Stimulated activated CD4-positive, alpha-beta T cell treated with anti-CD3 and anti-CD28 coated beads, Interleukin-4, amount 100 ng/mL, for 24 hours (primary cell): ENCODE measurements around the gene AHCYL2.
"Not testable (repeated sequence)": the region's sequence is repeated elsewhere in the genome, so short reads cannot be mapped to it uniquely, and the experiment has no call there.

ENCODE experiments used
- DNase-seq: peaks from one replicate; pipeline ENCODE4 v3.0.0-alpha.2; 2020

AHCYL2 gene

DNA sequence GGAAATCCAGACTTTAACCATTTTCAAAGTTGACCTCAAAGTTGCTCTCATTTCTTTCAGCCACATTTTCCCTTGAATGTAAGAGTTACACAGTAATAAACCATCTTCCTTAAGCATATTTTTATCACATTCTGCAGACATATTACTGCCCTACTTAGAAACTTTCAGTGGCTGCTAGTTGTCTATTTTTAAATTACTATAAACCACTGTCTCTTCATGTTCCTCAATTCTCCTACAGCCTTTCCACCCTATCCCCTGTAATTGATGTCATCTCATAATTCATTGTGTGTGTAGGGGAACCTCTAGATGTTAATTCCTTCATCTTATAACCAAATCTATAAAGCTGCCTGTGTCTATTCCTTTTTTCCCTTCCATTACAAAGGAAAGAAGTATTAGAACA lies 131.3 kb downstream of the AHCYL2 start:
- DNase-seq: no peak

DNA sequence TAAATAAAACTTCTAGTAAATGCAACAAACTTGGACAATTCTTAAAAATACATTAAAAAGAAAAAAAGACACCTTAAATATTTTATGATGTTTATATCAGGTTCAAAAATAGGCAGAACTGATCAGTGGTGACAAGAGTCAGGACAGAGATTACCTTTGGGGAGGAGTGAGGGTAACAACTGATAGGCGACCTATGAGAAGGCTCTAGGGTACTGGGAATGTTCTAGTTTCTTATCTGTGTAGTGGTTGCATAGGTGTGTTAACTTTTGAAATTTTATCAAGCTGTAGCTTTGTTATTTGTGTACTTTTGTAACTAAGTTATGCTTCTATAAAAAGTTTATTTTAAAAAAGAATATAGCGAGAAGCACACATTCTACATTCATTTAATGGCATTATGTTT lies 134.3 kb downstream of the AHCYL2 start:
- DNase-seq: no peak

DNA sequence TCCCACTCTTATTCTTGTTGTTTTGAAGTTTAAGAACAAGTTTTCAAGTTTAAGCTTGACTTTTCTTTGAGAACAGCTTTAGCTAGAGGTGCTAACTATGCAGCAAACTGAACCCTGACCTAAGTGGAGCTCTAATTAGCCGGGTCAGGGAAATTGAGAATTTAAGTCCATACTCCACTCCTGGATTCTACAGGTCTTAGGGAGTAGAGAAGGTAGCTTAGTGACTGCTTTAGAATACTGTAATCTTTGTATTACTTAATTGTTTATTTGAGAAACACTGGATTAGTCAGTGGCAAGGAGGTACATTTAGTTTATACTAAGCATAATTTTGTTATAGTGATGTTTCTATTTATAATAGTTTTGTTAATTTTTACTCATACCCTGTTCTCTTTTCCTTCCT lies 134.8 kb downstream of the AHCYL2 start:
- DNase-seq: no peak

DNA sequence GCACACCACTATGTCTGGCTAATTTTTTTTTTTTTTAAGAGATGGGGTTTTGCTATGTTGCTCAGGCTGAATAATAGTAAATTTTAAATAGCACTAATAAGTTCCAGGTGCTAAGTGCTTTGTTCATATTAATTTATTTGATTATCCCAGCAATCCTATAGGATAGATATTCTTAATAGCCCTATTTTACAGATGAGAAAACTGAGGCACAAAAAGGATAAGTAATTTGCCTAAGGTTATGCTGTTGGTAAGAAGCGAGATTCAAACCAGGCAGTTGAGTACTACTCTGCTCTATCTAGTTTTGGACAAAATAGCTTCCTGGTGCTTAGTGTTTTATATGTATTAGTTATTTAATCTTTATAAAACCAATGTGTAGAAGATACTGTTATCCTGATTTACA lies 136.9 kb downstream of the AHCYL2 start:
- DNase-seq: no peak

DNA sequence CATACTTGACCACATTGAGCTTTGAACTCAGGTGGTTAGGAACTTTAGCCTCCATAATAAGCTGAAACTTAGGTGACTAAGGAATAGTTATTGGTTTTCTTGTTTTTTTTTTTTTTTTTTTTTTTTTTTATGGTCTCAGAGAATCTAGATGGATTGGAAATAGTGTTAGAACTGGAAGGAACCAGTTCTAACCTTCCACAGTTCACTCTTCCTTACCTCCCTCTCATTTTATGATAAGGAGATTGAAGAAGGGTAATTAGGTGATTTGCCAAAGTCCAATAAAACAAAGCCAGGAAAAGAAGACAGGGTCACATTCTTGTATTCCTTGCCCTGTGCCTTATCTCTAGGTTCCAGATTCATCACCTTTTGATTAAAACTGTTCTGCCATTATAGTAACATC lies 137.7 kb downstream of the AHCYL2 start:
- no peak for DNase-seq

DNA sequence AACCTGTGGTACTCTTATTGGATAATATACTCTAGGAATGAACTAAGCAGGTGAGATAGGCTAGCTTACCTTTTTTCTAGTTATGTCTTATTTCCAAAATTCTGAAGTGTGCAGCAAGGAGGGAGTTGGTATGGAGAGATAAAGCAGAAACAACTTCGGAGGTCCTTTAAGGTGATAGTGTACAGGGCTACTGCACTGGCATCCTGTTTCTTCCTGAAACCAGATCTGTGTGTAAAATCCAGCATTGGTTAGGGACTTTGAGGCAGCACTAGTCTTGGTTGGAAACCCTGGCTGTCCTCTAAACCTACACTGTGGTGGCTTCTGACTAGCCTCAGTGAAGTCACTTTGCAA lies 142.5 kb downstream of the AHCYL2 start:
- DNase-seq: no peak

DNA sequence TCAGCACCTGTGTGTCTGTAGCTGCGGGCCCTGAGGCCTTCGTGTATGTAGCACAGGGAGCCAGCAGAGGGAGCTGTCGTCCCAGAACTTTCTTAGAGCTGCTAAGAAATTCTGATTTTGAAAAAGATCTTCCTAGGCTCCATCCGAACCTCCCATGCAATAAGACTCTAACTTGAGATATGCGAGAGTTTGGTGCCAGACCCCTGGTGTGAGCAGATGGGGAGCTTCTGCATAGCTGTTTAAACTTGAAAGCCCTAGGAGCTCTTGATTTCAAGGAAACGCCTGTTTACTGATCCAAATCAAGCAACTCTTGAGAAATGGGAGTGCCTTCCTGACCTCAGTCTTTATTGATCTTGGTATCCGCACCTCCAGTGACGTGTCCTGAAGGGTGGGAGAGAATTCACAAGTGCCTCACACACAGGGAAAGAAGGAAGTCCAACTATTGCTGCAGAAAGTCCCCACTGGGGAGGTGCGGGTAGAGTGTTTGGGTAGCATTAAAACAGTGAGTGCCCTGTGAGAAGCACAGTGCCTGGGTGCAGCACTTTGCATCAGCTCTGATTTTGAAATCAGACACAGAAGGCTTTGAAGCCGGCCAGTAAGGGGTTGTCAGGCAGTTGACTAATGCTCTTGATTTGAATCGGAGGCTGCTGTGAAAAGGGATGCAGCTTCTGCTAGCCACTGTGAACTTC lies 143.0 kb downstream of the AHCYL2 start:
- peak; percentile 79 for DNase-seq

DNA sequence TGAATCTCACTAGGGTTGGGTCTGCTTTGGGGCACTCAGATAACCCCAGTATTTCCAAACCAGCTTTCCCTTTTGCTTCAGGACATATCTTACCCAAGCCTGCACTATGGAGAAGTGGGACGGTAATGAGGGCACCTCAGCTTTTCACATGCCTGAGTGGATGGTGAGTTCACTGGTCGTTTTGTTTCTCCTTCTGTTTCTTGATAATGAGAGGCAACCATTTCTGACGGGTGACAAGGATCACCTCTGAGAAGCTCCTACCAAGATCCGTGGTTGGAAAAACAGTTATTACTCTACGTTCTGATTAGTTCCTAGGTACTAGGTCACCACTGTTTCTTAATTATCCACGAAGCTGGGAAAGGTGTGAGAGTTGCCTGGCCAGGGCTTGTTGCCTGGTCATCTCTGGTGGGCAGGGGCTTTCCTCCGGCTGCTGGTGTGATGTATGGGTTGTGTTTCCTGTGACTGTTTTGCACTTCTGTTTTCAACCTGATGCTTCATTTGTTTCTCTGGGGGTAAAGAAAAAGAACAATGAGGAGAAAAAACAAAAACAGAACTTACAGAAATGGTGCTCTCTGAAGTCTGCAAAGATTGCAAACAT lies 143.7 kb downstream of the AHCYL2 start:
- peak; percentile 4 for DNase-seq

DNA sequence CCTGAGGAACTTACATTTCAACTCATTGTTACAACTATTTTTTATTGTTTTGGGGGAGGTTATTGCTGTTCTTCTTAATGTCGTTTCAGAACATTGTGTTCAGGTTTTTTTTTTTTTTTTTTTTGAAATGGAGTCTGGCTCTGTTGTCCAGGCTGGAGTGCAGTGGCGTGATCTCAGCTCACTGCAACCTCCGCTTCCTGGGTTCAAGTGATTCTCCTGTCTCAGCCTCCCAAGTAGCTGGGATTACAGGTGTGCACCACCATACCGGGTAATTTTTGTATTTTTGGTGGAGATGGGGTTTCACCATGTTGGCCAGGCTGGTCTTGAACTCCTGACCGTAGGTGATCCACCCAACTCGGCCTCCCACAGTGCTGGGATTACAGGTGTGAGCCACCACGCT lies 144.6 kb downstream of the AHCYL2 start:
- DNase-seq: not testable (repeated sequence)

DNA sequence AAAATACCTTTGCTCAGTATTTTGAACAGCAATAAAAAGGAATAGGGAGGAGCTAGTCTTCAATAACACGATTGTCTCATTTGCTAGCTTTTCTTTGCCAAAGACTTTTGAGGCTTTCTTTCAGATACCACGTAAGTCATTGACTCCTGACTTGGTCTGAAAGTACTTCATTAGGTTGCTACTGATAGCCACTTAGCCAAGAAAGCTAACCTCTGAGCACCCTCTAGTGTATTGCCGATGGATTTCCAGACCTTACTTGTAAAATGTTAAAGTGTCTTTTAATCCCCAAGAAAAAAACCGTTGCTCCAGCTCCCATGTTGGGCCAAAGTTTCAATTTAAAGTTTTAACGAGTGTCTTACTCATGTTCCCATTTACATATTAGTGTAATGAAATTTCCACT lies 146.0 kb downstream of the AHCYL2 start:
- no peak for DNase-seq

DNA sequence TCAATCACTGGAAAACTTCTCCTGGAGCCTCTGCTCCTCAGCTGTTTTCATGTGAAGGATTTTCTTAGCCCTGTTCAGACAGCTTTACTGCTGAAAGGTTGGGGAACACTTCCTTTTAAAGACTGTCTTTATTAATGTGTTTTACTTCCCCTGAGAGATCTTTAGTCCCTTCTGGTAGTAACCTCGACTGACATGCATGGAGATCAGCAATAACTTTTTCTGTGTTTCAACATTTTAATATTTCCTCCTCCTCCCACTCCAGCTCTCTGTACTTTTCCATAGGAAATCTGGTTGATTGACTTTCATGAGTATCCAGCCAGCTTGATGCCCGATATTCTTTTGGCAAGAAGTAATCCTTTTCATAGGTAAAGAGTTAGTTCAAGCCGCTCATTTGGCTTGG lies 146.7 kb downstream of the AHCYL2 start:
- DNase-seq: no peak

DNA sequence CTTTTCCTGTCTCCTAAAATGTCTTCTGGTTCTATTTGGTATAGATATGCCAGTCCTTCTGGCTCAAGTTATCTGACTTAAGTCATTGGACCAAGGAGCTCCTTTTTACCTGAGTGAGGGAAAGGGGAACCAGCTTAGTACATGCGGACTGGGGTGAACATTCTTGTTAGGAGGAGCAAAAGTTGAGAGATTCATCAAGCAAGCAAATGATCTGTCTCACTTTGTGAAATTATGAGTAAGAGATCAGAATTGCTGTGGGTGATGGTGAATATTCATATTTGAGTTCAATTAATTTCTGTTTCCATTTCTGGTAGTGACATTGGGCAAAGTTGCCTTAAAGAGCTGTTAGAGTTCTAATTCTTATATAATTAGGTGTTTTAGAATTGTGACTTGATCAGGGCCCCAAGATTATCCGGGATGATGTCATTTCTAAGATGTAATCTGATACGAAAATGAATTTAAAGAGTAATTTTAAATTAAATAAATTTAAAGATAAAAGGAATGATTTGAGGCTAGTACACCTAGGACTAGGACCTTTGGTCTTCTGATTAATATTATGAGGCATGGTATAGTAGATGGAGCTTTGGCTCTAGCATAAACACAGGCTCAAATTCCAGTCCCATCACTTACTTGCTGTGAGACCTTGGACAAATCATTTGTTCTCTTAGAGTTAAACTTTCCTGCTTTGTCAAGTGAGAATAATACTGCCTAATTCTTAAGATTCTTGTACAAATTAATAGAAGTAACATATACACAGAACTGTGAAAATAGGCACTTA lies 149.0 kb downstream of the AHCYL2 start:
- no peak for DNase-seq

DNA sequence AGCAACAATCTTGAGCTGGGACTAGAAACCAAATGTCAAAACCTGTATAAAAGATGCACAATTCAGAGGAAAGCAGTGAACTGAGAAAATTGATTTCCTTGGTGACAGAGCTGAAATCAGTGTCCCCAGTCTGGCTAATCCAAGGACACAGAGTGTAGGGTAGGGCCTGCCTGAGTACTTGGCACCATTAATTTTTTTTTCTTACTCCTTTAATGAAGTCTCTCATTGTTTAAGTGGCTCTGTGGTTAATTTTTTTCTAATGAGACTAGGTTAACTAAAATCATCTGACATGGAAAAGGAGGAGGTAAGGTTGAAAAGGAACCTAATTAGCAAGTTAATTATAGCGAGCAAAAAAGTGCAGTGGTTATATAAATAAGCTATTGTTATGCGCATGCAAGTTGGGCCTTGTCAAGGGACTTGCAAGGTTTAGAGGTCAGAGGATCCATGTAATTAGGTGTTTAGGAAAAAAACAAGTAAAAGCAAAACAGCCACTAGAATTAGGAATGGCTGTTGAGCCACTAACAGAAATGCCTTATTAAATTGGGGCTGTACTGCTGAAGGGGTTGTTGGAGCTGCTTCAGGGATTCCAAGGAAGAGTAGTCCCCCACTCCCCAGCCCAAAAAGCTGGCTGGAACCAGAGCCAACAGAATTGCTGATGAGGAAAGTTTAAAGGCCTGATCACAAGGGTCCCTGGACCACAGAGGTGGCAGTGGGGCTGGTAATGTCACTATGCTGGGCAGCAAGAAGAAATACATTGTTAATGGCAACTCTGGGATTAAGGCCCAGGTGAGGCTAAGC lies 150.5 kb downstream of the AHCYL2 start:
- DNase-seq: no peak

DNA sequence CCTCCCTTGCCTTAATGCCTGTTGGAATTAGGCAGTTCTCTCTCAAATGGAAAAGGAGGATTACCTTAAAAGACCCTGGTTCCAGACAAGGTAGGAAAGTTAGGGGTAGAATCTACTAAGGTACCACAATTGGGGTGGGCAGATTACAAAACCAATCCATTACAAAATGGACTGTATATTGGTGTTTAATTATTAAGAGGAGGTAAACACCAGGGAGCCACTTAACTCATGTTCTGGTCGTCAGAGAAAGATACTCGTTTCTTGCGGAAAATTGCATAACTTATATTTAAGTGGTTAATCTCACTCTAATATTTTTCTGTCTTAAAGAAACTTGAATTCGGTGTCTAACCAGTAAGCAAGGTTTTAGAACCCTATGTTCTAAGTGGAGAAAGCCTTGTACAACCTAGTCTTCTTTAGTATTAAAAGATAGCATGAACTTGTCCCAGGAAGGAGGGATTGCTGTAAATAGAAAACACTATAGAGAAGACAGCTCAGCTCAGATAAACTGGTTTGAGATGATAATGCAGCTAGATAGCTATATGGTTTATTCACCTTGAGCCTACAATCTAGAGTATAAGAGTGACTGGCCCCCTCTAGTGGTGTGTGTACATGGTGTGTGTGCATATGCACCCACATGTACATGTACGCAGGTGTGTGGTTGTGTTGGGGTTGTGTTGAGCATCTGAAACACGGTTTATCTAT lies 151.4 kb downstream of the AHCYL2 start:
- DNase-seq: peak; percentile 64

DNA sequence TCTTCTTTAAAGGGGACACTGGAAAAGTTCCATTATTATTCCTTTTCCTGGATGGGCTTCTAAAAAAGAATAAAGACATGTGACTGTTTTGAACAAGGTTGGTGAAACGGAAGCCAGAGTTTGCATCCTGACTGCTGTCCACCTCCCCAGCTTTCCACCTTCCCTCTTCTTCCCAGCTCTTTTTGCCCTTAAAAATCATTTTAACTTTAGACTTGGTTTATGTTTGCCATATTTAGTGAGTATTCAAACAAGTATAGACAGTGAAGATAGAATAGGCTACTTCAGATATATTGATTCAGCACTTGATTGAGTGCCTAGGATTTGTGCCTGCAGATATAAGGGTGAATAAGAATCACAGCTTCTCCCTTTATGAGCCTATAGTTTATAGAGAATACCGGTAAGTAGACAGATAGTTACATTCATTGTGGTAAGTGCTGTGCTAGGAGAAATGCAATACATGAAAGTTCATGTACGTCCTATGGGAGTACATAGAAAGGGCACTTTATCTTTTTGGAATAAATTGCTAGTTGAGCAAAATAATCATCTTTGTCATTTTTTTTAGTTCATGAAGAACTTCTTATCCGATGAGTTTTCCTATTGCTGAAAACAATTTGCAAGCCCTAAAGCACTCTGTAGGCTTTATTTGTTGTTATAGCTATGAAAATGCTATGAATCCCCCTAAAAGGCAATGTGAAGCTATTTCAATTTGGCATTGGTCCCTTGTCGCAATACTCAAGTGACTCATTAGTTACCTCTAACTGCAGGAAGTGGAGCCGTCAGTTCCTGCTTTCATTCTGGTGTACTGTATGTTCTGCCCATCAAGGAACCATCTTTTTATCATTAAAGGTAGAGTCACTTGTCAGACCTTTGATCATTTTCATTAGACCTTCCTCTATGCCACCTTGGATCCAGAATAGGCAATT lies 152.2 kb downstream of the AHCYL2 start:
- DNase-seq: no peak

DNA sequence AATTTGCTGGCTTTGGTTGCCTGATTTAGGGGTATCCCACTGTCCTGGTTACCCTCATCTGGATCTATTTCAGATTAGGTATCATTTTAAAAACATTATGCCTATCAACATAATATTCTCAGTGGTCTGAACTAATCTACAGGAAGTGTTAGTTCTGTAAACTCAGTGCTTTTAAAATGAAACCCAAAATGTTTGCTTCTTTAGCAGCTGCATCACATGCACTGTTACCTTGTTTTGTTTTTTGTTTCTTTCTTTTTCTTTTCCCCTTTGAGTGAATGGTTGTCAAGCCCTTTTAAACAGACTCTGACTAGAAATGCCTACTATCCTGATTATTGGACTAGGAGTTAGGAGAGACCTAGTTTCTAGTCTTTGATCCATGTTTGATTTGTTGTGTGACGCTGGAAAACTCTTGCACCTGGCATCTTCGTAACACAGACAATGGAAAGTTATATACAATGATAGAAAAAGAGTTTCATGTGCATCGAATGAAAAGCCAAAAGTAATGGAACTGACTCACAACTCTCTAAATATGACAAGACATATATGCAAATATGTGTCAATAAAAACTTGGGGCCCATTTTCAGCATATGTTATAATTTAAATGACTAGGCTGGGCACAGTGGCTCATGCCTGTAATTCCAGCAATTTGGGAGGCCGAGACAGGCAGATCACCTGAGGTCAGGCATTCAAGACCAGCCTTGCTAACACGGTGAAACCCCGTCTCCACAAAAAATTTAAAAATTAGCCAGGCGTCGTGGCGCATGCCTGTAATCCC lies 157.1 kb downstream of the AHCYL2 start:
- DNase-seq: no peak

DNA sequence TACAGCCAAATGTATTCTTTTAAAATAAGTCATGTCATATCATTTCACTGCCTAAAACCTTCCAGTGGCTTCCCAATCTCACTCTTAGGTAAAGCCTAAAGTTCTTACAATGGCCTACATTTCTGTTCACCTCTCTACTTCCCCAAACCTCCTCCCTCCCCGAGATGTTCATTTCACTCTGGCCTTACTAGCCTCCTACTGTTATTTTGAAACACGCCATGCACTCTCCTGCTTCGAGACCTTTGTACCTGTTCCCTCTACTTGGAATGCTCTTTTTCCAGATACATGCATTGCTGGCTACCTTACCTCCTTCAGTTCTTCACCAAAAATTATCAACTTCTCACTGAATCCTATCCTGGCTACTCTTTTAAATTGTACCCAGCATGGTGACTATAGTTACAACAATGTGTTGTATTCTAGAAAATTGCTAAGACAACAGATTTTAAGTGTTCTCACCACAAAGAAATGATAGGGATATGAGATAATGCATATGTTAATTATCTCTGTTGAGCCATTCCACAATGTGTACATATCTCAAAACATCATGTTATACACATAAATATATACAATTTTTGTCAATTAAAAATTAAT lies 158.8 kb downstream of the AHCYL2 start:
- DNase-seq: no peak

DNA sequence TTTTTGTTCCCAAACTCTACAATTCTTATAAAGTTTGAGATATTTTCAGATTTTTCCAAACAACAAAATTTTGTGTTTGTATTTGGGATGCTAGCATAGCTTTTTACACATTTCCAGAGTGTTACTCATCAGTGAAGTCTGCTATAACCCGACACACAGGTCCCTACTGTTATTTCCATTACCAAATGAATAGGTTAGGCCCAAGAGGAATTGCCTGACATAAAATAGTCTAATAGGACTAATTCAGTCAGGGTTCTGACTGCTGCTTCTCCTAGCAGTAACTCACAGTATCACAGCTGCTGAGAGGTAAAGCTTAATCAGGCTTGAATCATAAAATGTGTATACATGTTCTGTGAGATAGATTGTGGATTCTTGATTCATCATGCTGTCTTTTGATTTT lies 160.3 kb downstream of the AHCYL2 start:
- DNase-seq: no peak

DNA sequence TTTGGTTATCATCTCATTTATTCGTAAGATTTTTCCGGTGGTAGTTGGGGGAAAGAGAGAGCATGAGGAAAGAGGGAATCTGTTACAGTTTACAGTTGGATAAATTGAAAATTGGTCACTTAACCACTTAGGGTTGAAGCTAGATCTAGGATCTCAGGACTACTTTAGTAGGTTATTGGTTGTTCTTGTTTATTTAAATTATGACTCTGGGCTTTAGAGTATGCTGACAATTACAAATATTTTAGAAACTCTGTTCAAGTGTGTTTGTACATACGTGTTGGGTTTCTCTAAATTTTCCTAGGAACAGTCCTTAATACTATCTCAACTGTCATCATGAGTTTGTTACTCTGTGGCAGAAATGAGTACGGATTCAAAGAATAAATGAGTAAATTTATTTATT lies 160.8 kb downstream of the AHCYL2 start:
- DNase-seq: no peak

DNA sequence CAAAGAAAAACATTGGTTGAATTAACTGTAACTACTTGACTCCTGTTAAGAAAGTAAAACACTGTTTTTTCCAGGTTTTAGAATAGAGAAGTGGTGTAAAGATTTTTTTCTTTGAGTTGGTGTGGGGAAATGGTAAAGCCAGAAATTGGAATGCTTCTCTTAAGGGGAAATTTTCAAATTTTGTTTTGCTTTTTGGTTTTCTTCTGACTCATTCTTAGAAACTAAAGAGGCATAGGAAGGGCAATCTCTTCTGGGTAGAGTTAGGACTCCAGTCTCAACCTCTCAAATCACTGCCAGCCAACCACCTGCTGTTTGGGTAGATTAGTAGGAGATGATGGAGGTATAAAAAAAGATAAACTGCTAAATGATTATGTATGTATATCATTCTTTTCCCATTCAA lies 161.7 kb downstream of the AHCYL2 start:
- DNase-seq: no peak

DNA sequence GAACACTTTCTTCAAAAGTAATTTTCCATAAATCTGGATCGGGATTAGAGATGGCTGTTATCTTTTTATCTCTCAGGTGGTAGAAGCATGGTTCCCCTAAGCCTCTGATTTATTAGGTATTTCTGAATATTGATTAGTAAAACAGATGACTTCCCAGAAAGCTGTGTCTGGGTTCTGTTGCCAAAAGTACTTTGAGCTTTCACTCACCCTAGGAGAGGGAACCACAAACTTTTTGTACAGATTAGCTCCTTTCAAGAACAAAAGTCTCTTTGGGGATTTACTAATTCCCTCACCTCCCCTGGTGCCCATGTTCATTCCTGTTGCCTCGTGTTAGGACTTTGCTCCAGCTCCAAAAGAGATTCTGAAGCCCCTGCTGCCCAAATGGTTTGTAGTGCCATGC lies 162.7 kb downstream of the AHCYL2 start:
- DNase-seq: no peak
